ENCODE results near the gene AGXT2.

The AGXT2 gene, protein sequence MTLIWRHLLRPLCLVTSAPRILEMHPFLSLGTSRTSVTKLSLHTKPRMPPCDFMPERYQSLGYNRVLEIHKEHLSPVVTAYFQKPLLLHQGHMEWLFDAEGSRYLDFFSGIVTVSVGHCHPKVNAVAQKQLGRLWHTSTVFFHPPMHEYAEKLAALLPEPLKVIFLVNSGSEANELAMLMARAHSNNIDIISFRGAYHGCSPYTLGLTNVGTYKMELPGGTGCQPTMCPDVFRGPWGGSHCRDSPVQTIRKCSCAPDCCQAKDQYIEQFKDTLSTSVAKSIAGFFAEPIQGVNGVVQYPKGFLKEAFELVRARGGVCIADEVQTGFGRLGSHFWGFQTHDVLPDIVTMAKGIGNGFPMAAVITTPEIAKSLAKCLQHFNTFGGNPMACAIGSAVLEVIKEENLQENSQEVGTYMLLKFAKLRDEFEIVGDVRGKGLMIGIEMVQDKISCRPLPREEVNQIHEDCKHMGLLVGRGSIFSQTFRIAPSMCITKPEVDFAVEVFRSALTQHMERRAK

DNA sequence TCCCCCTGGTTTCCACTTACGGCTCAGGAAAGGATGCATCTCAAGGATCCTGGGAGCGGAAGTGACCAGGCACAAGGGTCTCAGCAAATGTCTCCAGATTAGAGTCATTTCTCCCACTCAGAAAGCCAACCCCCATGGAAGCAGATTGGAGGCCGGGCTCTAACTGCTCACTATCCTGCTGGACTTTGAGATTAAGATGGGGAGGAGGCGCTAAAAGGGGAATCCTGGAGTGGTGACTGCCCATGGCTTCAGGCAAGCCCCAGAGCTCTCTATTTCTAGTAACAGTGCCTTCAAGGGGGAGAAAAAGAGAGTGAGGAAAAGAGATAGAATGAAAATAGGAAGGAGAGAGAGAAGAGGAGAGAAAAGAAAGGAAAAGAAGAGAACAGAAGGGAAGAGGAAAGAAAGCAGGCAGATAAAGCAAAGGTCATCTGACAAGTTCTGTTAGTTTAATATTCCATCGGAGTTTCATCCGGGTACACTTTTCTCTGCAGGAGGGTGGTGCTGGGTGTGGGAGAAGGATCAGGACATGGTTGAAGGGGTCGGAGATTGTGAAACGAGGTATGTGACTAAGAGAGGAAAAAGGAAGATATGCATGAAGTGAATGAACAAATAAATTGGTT, at the start of gene AGXT2:
Gene AGXT2 (minus strand): TSS at position 165 of the 620 bp plus-strand sequence. CDS start 57 bp downstream, at position 108.
- Histone ChIP-seq H3K4me3 (ENCODE audit: low read length) (no peak within 1 kb of the TSS), H3K36me3 (replicated peaks; ENCODE audit: low read depth, low read length) (no peaks in the 10 kb centered on the region), H3K9ac (ENCODE audit: low read length) (no peak within 1 kb of the TSS), H4K20me1 (ENCODE audit: insufficient read depth, low read length) (no peaks in the 10 kb centered on the region), H3K4me2 (ENCODE audit: low read length) (no peak within 1 kb of the TSS), H3K9me3 (ENCODE audit: insufficient read depth, low read length) (no peaks in the 10 kb centered on the region), H2AFZ (ENCODE audit: low read depth, low read length) (no peak within 1 kb of the TSS), H3K4me1 (ENCODE audit: low read length) (no peaks in the 10 kb centered on the region), H3K27ac (ENCODE audit: low read length) (no peak within 1 kb of the TSS), H3K27me3 (ENCODE audit: low read depth, low read length) (no peaks in the 10 kb centered on the region), H3K79me2 (ENCODE audit: low read length) (no peaks in the 10 kb centered on the region)
- no peak for TF ChIP-seq EZH2phosphoT487 (IDR thresholded peaks at IDR 0.05; ENCODE audit: low read depth)
- TF ChIP-seq, protein P1, sequence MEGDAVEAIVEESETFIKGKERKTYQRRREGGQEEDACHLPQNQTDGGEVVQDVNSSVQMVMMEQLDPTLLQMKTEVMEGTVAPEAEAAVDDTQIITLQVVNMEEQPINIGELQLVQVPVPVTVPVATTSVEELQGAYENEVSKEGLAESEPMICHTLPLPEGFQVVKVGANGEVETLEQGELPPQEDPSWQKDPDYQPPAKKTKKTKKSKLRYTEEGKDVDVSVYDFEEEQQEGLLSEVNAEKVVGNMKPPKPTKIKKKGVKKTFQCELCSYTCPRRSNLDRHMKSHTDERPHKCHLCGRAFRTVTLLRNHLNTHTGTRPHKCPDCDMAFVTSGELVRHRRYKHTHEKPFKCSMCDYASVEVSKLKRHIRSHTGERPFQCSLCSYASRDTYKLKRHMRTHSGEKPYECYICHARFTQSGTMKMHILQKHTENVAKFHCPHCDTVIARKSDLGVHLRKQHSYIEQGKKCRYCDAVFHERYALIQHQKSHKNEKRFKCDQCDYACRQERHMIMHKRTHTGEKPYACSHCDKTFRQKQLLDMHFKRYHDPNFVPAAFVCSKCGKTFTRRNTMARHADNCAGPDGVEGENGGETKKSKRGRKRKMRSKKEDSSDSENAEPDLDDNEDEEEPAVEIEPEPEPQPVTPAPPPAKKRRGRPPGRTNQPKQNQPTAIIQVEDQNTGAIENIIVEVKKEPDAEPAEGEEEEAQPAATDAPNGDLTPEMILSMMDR (IDR thresholded peaks at IDR 0.05; ENCODE audit: low read depth, low read length) = no peak

DNA sequence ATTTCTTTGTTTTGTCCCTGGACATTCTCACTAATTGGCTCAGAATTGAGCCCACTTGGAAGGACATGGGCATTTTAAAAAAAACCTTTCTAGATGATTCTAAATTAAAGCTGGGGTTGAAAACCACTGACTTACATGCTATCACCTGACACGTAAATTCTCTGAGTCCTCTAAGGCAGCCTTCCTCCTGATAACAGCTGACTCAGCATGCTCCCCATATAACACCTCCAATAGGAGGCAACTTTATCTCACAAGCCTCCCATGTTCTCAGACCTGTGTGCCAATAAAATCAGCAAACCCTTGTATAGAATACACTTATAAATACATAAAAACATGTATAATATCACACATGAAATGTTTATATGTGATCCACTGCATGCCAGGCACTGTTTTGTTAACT, 49.2 kb upstream of the AGXT2 start:
- Histone ChIP-seq H3K9ac (ENCODE audit: low read length) (no peak overlapping the region), H3K27me3 (ENCODE audit: low read depth, low read length) (no peaks in the 10 kb centered on the region), H3K36me3 (replicated peaks; ENCODE audit: low read depth, low read length) (no peaks in the 10 kb centered on the region), H3K4me3 (ENCODE audit: low read length) (no peak overlapping the region), H3K9me3 (ENCODE audit: insufficient read depth, low read length) (no peaks in the 10 kb centered on the region), H3K79me2 (ENCODE audit: low read length) (no peaks in the 10 kb centered on the region), H4K20me1 (ENCODE audit: insufficient read depth, low read length) (no peaks in the 10 kb centered on the region), H3K4me2 (ENCODE audit: low read length) (no peak overlapping the region), H3K4me1 (ENCODE audit: low read length) (peaks cover 4% of the 10 kb centered on the region; the same call in 1 of the 2 replicates), H2AFZ (ENCODE audit: low read depth, low read length) (no peak overlapping the region), H3K27ac (ENCODE audit: low read length) (no peak overlapping the region)
- TF ChIP-seq, protein P1 (IDR thresholded peaks at IDR 0.05; ENCODE audit: low read depth, low read length) = no peak
- TF ChIP-seq EZH2phosphoT487 (IDR thresholded peaks at IDR 0.05; ENCODE audit: low read depth) = no peak

DNA sequence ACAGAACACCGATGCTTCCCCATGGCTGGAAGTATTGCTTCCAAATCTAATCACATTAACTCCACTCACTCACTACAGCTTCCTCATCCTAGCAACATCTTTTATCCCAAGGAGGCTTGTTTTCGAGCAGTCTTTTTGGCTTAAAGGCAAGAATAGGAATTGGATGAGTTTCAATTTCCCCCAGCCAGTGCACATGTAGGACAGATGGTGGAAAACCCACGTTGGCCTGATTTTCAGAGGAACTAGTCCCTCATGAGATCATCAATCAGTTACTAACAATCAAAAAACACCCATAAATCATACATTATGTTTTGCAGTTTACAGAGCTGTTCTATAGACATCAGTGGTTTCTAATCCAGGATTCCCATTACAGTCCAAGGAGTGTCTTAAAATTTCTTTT, 48.5 kb upstream of the AGXT2 start:
- H3K4me3 ChIP-seq (ENCODE audit: low read length) = no peak overlapping the region
- no peak overlapping the region for H3K9ac ChIP-seq (ENCODE audit: low read length)
- H3K9me3 ChIP-seq (ENCODE audit: insufficient read depth, low read length) = no peaks in the 10 kb centered on the region
- H3K36me3 ChIP-seq (replicated peaks; ENCODE audit: low read depth, low read length) = no peaks in the 10 kb centered on the region
- H3K4me2 ChIP-seq (ENCODE audit: low read length) = no peak overlapping the region
- H3K27ac ChIP-seq (ENCODE audit: low read length) = no peak overlapping the region
- no peaks in the 10 kb centered on the region for H4K20me1 ChIP-seq (ENCODE audit: insufficient read depth, low read length)
- H2AFZ ChIP-seq (ENCODE audit: low read depth, low read length) = no peak overlapping the region
- peaks cover 4% of the 10 kb centered on the region; the same call in 1 of the 2 replicates for H3K4me1 ChIP-seq (ENCODE audit: low read length)
- H3K27me3 ChIP-seq (ENCODE audit: low read depth, low read length) = no peaks in the 10 kb centered on the region
- TF ChIP-seq, protein P1 (IDR thresholded peaks at IDR 0.05; ENCODE audit: low read depth, low read length) = no peak
- TF ChIP-seq EZH2phosphoT487 (IDR thresholded peaks at IDR 0.05; ENCODE audit: low read depth) = no peak
- H3K79me2 ChIP-seq (ENCODE audit: low read length) = no peaks in the 10 kb centered on the region

DNA sequence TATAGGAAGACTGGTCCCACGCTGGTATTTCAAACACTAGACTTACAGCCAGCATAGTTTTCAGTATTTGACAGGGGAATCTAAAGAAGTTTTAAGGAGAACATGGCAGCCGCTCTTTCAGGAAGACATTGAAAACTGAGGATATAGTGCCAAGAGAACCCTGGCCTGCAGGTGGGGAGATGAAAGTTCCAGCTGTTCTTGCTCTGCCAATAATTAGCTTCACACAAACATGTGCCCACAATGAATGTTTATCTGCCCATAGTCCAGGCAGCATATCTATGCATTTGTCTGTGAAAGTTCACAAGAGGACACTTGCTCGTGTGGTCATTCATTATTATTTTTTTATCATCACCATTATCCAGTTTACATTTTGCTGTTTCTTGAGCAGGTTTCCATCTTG, 47.6 kb upstream of the AGXT2 start:
- H3K4me1 ChIP-seq (ENCODE audit: low read length) = peaks cover 4% of the 10 kb centered on the region; the same call in 1 of the 2 replicates
- H2AFZ ChIP-seq (ENCODE audit: low read depth, low read length) = no peak overlapping the region
- H3K9me3 ChIP-seq (ENCODE audit: insufficient read depth, low read length) = no peaks in the 10 kb centered on the region
- H3K36me3 ChIP-seq (replicated peaks; ENCODE audit: low read depth, low read length) = no peaks in the 10 kb centered on the region
- no peaks in the 10 kb centered on the region for H4K20me1 ChIP-seq (ENCODE audit: insufficient read depth, low read length)
- no peaks in the 10 kb centered on the region for H3K27me3 ChIP-seq (ENCODE audit: low read depth, low read length)
- no peak overlapping the region for H3K27ac ChIP-seq (ENCODE audit: low read length)
- no peak overlapping the region for H3K9ac ChIP-seq (ENCODE audit: low read length)
- H3K4me2 ChIP-seq (ENCODE audit: low read length) = no peak overlapping the region
- no peak overlapping the region for H3K4me3 ChIP-seq (ENCODE audit: low read length)
- no peaks in the 10 kb centered on the region for H3K79me2 ChIP-seq (ENCODE audit: low read length)
- no peak for TF ChIP-seq EZH2phosphoT487 (IDR thresholded peaks at IDR 0.05; ENCODE audit: low read depth)
- TF ChIP-seq, protein P1 (IDR thresholded peaks at IDR 0.05; ENCODE audit: low read depth, low read length) = no peak
